Osteoblast (primary cell): Measurements from ENCODE around the gene PCSK9. TPM values are rescaled to one million over a fixed set of nuclear protein-coding genes. Genes with fewer than 3 reads are reported as not detected.
A peak's percentile ranks its signal among the peaks of the same experiment; 100 is the strongest.

Experiments
- DNase-seq: peaks from one replicate; pipeline ENCODE4 v3.0.0; 2011; ENCODE audit warnings: low spot score, mixed read lengths; ENCODE audit not compliant: insufficient read length; ENCODE audit errors: missing footprints
- H2AFZ ChIP-seq: 2 replicates; pipeline ENCODE4 v1.6.0; 2011; ENCODE audit warnings: mild to moderate bottlenecking, low read length
- H3K27ac ChIP-seq: 2 replicates; pipeline ENCODE4 v1.5.1; 2011; ENCODE audit warnings: mild to moderate bottlenecking, low read depth, low read length, moderate library complexity
- H3K27me3 ChIP-seq: 2 replicates; pipeline ENCODE4 v1.6.0; 2012; ENCODE audit warnings: mild to moderate bottlenecking, control low read depth, inconsistent platforms, low read length, moderate library complexity; ENCODE audit not compliant: insufficient read depth
- H3K36me3 ChIP-seq: 2 replicates; pipeline ENCODE4 v1.5.1; 2011; ENCODE audit warnings: mild to moderate bottlenecking, low read length, control low read depth, moderate library complexity; ENCODE audit not compliant: insufficient read depth
- H3K4me1 ChIP-seq: 2 replicates; pipeline ENCODE4 v1.5.1; 2011; ENCODE audit warnings: mild to moderate bottlenecking, low read length, control low read depth, moderate library complexity; ENCODE audit not compliant: insufficient read depth
- H3K4me2 ChIP-seq: 2 replicates; pipeline ENCODE4 v1.6.0; 2011; ENCODE audit warnings: mild to moderate bottlenecking, low read length; ENCODE audit not compliant: insufficient read depth
- H3K4me3 ChIP-seq: fragments of 200-600 bp; sonication (generic); 3 replicates; pipeline ENCODE4 v1.5.1; 2012; ENCODE audit warnings: mild to moderate bottlenecking, low read length, inconsistent platforms; ENCODE audit not compliant: insufficient read depth
- H3K79me2 ChIP-seq: 2 replicates; pipeline ENCODE4 v1.6.0; 2012; ENCODE audit warnings: mild to moderate bottlenecking, low read length, control low read depth, inconsistent platforms; ENCODE audit not compliant: insufficient read depth
- H3K9me3 ChIP-seq: 2 replicates; pipeline ENCODE4 v1.5.1; 2011; ENCODE audit warnings: low read depth, low read length, control low read depth
- H4K20me1 ChIP-seq: 2 replicates; pipeline ENCODE4 v1.6.0; 2012; ENCODE audit warnings: mild to moderate bottlenecking, low read length, control low read depth; ENCODE audit not compliant: insufficient read depth
- total RNA-seq: library from RNA; depleted of rRNA; stranded (reverse); fragments of >200 nt; gene quantifications from 2 replicates; pipeline ENCODE4 v1.2.3, GENCODE V29; 2012
- TF ChIP-seq, protein P1 (sequence below): IDR thresholded peaks from 2 replicates; pipeline ENCODE4 v1.5.1; 2011; ENCODE audit warnings: mild to moderate bottlenecking, low read depth, low read length, moderate library complexity; ENCODE audit errors: extremely low read depth

PCSK9 gene
- total RNA-seq, 1 donor, result 6.5 TPM

DNA sequence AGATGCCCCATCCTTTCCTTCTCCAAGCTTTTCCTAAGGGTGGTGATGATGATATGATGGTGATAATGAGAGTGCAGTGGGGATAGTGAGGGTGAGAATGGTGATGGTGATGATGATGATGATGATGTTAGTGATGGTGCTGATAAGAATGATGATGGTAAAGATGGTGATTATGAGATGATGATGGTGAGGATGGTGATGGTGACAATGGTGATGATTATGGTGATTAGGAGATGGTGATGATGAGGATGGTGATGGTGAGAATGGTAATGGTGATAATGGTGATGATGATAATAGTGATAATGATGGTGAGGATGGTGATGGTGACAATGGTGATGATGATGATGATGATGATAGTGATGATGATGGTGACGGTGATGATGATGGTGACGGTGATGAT, 36.7 kb upstream of the PCSK9 start:
- Histone ChIP-seq H3K4me2 (no peak overlapping the region), H3K27ac (no peak overlapping the region), H3K4me1 (peaks cover 5% of the 10 kb centered on the region), H2AFZ (no peak overlapping the region), H3K4me3 (no peak overlapping the region), H3K79me2 (no peaks in the 10 kb centered on the region), H3K27me3 (peaks cover 13% of the 10 kb centered on the region), H3K9me3 (no peaks in the 10 kb centered on the region), H4K20me1 (no peaks in the 10 kb centered on the region), H3K36me3 (no peaks in the 10 kb centered on the region)
- TF ChIP-seq, protein P1, sequence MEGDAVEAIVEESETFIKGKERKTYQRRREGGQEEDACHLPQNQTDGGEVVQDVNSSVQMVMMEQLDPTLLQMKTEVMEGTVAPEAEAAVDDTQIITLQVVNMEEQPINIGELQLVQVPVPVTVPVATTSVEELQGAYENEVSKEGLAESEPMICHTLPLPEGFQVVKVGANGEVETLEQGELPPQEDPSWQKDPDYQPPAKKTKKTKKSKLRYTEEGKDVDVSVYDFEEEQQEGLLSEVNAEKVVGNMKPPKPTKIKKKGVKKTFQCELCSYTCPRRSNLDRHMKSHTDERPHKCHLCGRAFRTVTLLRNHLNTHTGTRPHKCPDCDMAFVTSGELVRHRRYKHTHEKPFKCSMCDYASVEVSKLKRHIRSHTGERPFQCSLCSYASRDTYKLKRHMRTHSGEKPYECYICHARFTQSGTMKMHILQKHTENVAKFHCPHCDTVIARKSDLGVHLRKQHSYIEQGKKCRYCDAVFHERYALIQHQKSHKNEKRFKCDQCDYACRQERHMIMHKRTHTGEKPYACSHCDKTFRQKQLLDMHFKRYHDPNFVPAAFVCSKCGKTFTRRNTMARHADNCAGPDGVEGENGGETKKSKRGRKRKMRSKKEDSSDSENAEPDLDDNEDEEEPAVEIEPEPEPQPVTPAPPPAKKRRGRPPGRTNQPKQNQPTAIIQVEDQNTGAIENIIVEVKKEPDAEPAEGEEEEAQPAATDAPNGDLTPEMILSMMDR, result no peak
- peak; percentile 41 for DNase-seq

- no peak overlapping the region for H3K27ac ChIP-seq
- no peaks in the 10 kb centered on the region for H3K36me3 ChIP-seq
- no peak for DNase-seq
- H3K9me3 ChIP-seq, result no peaks in the 10 kb centered on the region
- no peak overlapping the region for H2AFZ ChIP-seq
- H3K79me2 ChIP-seq, result no peaks in the 10 kb centered on the region
- H4K20me1 ChIP-seq, result no peaks in the 10 kb centered on the region
- TF ChIP-seq, protein P1, result no peak
- no peak overlapping the region for H3K4me3 ChIP-seq
- H3K27me3 ChIP-seq, result peaks cover 8% of the 10 kb centered on the region
- H3K4me2 ChIP-seq, result no peak overlapping the region
- H3K4me1 ChIP-seq, result peaks cover 8% of the 10 kb centered on the region
Observed at GRCh38 chr1:55005351-55006140, 33.8 kb upstream of the PCSK9 start.

DNA sequence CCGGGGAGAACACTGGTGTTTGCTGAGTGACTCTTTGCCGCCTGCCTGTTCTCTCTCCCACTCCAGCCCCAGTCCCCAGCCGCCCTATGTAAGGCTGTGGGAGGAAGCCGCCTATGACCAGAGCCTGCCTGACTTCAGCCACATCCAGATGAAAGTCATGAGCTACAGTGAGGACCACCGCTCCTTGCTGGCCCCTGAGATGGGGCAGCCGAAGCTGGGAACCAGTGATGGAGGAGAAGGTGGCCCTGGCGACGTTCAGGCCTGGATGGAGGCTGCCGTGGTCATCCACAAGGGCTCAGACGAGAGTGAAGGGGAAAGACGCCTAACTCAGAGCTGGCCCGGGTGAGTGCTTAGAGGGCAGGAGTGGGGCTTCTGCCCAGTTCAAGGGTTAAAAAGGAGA, 32.4 kb upstream of the PCSK9 start:
- Histone ChIP-seq H3K4me3 (no peak overlapping the region), H2AFZ (no peak overlapping the region)

GRCh38 chr1:55007625-55008024, 31.7 kb upstream of the PCSK9 start:
- H3K27ac ChIP-seq, result no peak overlapping the region
- H3K4me3 ChIP-seq, result no peak overlapping the region
- H3K79me2 ChIP-seq, result no peaks in the 10 kb centered on the region
- DNase-seq, result peak; percentile 97
- no peaks in the 10 kb centered on the region for H4K20me1 ChIP-seq
- no peak overlapping the region for H3K4me2 ChIP-seq
- H3K9me3 ChIP-seq, result no peaks in the 10 kb centered on the region
- TF ChIP-seq, protein P1, result no peak
- no peaks in the 10 kb centered on the region for H3K27me3 ChIP-seq
- peaks cover 8% of the 10 kb centered on the region for H3K4me1 ChIP-seq
- peak overlapping the region; percentile 30 for H2AFZ ChIP-seq
- no peaks in the 10 kb centered on the region for H3K36me3 ChIP-seq

More for the DNA sequence above, 32.4 kb upstream of the PCSK9 start:
- Histone ChIP-seq H3K27me3 (peaks cover 6% of the 10 kb centered on the region), H3K4me1 (peaks cover 8% of the 10 kb centered on the region), H3K79me2 (no peaks in the 10 kb centered on the region), H3K9me3 (no peaks in the 10 kb centered on the region), H3K27ac (no peak overlapping the region), H4K20me1 (no peaks in the 10 kb centered on the region), H3K36me3 (no peaks in the 10 kb centered on the region), H3K4me2 (no peak overlapping the region)
- TF ChIP-seq, protein P1, result no peak
- DNase-seq, result no peak
